ENCODE data around the gene HRAS. TPM values are rescaled to one million over a fixed set of nuclear protein-coding genes. Genes with fewer than 3 reads are reported as not detected.

HRAS gene
- total RNA-seq, 1 donor from 2014 or later: 83.7 TPM

- no peaks in the 10 kb centered on the region for H3K27me3 ChIP-seq (ENCODE audit: control insufficient read depth, insufficient read depth, low read length)
- DNase-seq (ENCODE audit: low read depth): no peak
- TF ChIP-seq CTCF (IDR thresholded peaks at IDR 0.05; ENCODE audit: insufficient read depth, low read length, poor library complexity, severe bottlenecking): no peak
- H3K4me3 ChIP-seq (ENCODE audit: low read depth, low read length): no peak overlapping the region
- peaks cover 18% of the 10 kb centered on the region for H3K36me3 ChIP-seq (ENCODE audit: control insufficient read depth, insufficient read depth, low read length)
Measured at GRCh38 chr11:499201-500076, 35.9 kb downstream of the HRAS start.

GRCh38 chr11:498297-499181, 36.8 kb downstream of the HRAS start:
- Histone ChIP-seq H3K4me3 (ENCODE audit: low read depth, low read length) (no peak overlapping the region), H3K27me3 (ENCODE audit: control insufficient read depth, insufficient read depth, low read length) (no peaks in the 10 kb centered on the region), H3K36me3 (ENCODE audit: control insufficient read depth, insufficient read depth, low read length) (peaks cover 18% of the 10 kb centered on the region)
- no peak for DNase-seq (ENCODE audit: low read depth)
- no peak for TF ChIP-seq CTCF (IDR thresholded peaks at IDR 0.05; ENCODE audit: insufficient read depth, low read length, poor library complexity, severe bottlenecking)

GRCh38 chr11:497565-498296, 37.6 kb downstream of the HRAS start:
- no peak for TF ChIP-seq CTCF (IDR thresholded peaks at IDR 0.05; ENCODE audit: insufficient read depth, low read length, poor library complexity, severe bottlenecking)
- peaks cover 18% of the 10 kb centered on the region for H3K36me3 ChIP-seq (ENCODE audit: control insufficient read depth, insufficient read depth, low read length)
- DNase-seq (ENCODE audit: low read depth): no peak

GRCh38 chr11:496834-497564, 38.4 kb downstream of the HRAS start:
- no peaks in the 10 kb centered on the region for H3K27me3 ChIP-seq (ENCODE audit: control insufficient read depth, insufficient read depth, low read length)
- H3K4me3 ChIP-seq (ENCODE audit: low read depth, low read length): no peak overlapping the region
- peaks cover 18% of the 10 kb centered on the region for H3K36me3 ChIP-seq (ENCODE audit: control insufficient read depth, insufficient read depth, low read length)
- no peak for TF ChIP-seq CTCF (IDR thresholded peaks at IDR 0.05; ENCODE audit: insufficient read depth, low read length, poor library complexity, severe bottlenecking)
- no peak for DNase-seq (ENCODE audit: low read depth)

More at GRCh38 chr11:497565-498296, 37.6 kb downstream of the HRAS start:
- no peaks in the 10 kb centered on the region for H3K27me3 ChIP-seq (ENCODE audit: control insufficient read depth, insufficient read depth, low read length)
- no peak overlapping the region for H3K4me3 ChIP-seq (ENCODE audit: low read depth, low read length)

GRCh38 chr11:495537-495931, 39.8 kb downstream of the HRAS start:
- Histone ChIP-seq H3K27me3 (ENCODE audit: control insufficient read depth, insufficient read depth, low read length) (no peaks in the 10 kb centered on the region), H3K36me3 (ENCODE audit: control insufficient read depth, insufficient read depth, low read length) (peaks cover 16% of the 10 kb centered on the region), H3K4me3 (ENCODE audit: low read depth, low read length) (no peak overlapping the region)
- DNase-seq (ENCODE audit: low read depth): no peak
- TF ChIP-seq CTCF (IDR thresholded peaks at IDR 0.05; ENCODE audit: insufficient read depth, low read length, poor library complexity, severe bottlenecking): no peak
